Measurements from ENCODE around the gene NFIA.

- TF ChIP-seq CTCF (conservative IDR thresholded peaks at IDR 0.05; ENCODE audit: low read length) = no peak
- no peak for TF ChIP-seq EZH2phosphoT487 (IDR thresholded peaks at IDR 0.05; ENCODE audit: borderline replicate concordance)
These were observed 419.9 kb downstream of the NFIA start for GRCh38 chr1:61501971-61502916.

Measured in Loucy (cell line).